ENCODE measurements around the gene CLEC16A.
"Not testable (repeated sequence)": the region's sequence is repeated elsewhere in the genome, so short reads cannot be mapped to it uniquely, and the experiment has no call there.

CLEC16A gene

DNA sequence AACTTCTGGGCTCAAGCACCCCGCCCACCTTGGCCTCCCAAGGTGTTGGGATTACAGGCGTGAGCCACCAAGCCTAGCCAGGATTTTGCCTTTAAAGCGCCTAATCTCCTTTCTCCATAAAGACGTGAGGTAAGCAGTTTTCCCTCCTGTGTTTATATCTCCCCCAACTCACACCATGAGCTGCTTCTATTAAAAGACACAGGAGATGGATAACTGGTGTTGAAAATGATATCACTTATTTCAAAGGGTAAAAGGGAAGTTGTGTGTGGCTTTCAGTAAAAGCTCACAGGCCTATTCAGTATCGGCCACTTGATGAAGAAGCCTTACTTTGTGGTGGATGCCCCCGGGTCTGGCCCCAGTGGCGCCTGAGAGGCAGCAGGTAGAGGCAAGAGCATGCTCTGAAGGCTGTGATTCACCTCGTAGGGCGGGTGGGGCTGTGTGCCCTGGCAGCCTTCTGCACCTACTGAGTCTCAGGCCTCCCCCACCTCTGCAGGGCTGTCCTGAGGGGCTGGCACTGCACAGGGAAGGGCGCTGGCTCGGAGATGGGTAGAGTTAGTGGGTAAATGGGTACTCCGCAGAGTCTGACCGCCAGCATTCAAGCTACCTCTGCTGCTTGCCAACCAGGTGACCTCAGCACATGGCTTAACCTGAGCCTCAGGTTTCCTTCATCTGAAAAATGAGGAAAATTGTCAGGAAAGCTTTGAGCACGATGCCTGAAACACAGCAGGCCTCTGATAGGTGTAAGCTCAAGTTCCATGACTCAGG, 146.8 kb downstream of the CLEC16A start:
- no peak for DNase-seq

- DNase-seq: no peak
Observed at GRCh38 chr16:11092788-11093571, 148.6 kb downstream of the CLEC16A start.

- no peak for DNase-seq
Observed at GRCh38 chr16:11093572-11094074, 149.3 kb downstream of the CLEC16A start.

DNA sequence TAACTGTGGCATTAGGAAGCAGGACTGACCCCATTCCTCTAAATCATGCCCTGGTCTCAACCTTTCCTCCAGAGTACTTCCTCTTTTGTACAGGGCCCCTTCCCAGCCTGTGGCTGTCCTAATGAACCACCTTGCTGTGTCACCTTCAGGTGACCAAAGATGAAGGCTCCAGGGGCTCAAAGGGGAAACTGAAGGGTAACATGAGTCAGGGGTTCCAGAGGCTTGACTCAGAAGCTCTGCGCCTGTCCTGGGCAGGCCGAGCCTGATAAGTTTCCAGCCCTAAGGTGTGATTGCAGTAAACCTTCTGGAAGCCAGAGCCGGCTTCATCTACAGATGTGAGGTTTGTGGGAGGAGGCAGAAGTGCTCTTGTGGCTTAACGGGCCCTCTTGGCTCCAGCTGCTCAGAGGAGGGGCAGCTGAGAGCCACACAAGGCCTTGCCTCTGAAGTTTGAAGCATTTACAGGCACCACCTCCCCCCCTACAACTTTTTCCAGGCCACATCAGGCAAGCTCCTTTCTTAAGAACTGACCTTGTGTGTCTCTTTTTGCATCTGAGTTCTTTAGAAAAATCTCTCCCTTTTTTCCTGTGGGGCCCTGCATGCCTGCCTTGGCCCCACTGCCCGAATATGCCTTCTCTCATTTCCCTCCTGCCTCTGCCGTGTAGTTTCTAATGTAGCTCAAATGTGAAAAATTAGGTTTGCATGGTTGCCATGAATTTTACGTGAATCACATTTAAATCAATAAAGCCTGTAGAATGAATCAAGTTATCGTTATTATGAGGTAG, 149.9 kb downstream of the CLEC16A start:
- peak in 1 of 2 donors; percentile 15 for DNase-seq

DNA sequence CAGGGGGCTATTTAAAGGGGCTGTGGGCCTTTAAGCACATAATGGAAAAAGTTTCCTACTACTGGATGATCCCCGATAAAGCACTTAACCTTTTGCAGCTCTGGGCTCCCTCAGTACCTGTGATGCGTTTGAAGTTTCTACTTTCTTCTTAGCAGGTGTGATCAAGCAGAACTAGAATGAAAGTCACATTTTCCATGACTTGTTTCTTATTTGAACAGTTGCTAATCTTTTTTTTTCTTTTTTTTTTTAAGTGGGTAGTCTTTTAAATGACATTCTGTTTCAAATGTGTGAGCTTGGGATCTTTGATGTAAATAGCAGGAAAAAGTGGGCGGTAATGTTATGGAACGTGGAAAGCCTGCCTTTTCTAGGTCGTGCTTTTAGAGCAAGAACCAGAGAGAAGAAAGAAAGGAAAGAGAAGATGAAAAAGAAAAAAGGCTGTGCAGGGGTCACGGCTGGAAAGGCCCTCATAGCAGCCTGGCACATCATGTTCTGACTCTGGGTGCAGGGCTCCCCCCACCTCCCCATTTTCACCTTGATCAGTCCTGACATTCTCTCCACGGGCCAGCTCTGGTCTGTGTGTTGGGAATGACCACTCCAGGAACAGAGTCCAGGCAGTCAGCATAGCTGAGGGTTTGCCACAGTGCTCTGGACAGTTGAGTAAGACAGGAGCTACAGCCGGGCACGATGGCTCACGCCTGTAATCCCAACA, 150.6 kb downstream of the CLEC16A start:
- DNase-seq: no peak

GRCh38 chr16:11095935-11096334, 151.6 kb downstream of the CLEC16A start:
- DNase-seq: no peak

- DNase-seq: no peak
Observed at GRCh38 chr16:11097094-11097786, 152.9 kb downstream of the CLEC16A start.

GRCh38 chr16:11097787-11098167, 153.4 kb downstream of the CLEC16A start:
- no peak for DNase-seq

DNA sequence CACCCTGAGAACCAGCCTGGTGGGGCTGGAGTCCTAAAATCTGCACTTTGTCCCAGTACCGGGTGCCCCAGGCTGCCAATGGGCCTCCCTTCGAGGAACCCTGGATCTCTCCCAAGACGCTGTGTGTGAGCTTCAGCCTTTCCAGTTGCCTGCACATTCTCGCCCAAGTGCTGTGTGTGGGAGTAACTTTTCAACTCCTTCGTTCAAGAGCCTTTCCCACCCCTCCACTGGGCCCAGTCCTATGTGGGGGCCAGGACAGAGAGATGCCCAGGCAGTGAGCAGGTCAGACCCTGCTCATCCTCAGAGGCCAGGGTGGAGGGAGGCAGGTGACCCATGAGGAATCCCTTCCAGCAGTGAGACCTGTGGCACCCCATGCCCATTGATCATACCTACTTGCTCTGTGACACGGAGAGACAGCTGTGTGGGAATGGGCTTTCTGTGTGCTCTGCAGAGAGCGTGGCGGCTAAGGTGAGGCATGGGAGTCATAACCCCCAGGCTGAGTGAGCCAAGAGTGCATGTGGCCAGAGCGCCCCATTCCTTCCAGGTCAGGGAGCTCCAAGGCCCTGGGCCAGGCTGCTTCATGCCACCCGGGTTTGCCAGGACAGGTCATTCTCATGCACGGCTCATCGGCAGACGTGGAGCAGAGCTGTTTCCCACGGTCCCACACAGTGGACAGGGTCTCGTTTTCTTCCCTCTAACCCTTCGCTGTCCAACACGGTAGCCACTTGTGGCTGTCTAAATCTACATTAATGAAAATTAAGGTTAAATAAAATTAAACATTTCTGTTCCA, 154.4 kb downstream of the CLEC16A start:
- no peak for DNase-seq

GRCh38 chr16:11099672-11100205, 155.4 kb downstream of the CLEC16A start:
- DNase-seq: no peak

GRCh38 chr16:11100239-11100750, 155.9 kb downstream of the CLEC16A start:
- DNase-seq: no peak

DNA sequence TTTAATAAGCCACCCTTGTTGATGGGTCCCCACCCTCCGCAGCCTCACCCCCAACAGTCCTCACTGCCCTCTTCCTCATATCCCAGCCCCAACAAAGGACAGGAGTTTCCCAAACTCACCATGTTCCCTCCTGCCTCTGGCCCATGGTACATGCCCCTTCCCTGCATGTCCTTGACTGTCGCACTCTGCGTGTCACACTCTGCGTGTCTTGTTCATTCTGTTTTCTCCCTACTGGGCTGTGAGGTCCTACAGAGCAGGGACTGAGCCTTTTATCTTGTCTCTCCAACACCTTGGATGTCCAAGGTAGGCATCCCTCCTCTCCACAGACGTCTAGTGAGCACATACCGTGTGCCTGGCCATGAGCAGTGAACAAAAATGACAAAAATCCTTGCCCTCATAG, 156.9 kb downstream of the CLEC16A start:
- DNase-seq: no peak

DNA sequence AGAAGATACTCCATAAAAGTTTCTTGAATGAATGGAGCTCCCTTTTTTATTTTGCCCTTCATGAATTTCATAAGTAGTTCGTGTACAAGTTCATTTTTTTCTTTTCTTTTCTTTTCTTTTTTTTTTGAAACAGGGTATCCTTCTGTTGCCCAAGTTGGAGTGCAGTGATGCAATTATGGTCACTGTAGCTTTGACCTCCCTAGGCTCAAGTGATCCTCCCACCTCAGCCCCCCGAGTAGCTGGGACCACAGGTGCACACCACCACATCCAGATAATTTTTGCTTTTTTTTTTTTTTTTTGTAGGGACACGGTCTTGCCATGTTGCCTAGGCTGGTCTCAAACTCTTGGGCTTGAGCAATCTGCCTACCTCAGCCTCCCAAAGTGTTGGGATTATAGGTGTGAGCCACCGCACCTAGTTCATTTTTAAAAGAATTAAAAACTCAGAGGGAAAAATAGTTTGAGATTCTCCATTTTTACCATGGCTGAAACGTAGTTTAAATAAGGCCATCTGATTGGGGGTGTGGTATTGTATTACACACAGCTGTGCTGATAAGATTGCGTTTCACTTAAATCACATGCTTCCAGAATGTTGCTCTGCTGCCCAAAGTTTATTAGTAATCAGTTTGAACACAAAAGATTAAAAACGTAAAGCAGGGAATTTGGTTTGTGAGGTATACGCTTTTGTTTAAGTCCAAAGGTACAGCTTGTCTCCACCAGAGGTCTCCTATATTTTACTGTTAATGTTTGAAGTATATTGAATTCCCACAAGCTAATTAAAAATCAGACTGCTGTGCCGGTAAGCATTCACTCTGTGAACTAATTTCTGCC, 157.5 kb downstream of the CLEC16A start:
- DNase-seq: no peak

- DNase-seq: no peak
Observed at GRCh38 chr16:11102523-11102898, 158.1 kb downstream of the CLEC16A start.

DNA sequence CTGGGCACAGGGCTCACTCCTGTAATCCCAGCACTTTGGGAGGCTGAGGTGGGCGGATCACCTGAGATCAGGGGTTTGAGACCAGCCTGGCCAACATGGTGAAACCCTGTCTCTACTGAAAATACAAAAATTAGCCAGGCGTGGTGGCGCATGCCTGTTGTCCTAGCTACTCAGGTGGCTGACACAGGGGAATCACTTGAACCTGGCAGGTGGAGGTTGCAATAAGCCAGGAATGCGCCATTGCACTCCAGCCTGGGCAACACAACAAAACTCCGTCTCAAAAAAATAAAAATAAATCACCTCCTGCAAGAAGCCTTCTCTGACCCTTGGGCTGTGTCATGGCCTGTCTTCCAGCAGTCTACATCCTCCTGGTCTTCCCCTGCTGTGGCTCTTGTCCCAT, 158.9 kb downstream of the CLEC16A start:
- DNase-seq: not testable (repeated sequence)

DNA sequence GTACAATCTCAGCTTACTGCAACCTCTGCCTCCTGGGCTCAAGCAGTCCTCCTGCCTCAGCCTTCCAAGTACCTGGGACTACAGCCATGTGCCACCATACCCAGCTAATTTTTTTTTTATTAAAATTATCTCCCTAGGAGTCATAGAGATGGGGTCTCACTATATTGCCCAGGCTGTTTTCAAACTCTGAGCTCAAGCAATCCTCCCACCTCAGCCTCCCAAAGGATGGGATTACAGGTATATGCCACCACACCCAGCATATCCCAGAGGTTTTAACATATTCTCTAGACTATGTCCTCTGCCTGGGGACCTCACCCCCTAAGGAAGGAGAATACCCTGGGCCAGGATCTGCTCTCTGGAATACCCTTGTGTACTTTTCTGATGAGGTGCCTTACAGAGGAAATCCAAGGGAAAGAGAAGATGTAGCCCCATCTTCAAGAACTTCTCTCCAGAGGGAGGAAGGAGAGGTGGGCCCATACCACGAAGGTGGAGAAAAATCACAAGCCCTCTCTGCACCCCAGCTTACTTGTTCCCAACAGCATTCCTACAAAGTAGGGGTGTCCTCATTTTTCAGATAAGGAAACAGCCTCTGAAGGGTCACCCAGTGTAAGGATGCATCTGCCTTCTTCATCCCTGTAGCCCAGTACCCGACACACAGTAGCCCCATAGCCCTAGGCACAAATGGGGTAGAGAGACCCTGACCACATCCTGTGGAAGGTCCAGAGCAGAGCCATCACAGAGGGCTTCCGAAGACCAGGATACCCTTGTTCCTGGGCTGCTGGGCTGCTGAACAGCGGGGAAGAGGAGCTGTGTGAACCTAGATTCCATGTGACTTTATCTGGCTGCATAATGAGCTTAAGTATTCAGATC, 160.0 kb downstream of the CLEC16A start:
- DNase-seq: no peak

DNA sequence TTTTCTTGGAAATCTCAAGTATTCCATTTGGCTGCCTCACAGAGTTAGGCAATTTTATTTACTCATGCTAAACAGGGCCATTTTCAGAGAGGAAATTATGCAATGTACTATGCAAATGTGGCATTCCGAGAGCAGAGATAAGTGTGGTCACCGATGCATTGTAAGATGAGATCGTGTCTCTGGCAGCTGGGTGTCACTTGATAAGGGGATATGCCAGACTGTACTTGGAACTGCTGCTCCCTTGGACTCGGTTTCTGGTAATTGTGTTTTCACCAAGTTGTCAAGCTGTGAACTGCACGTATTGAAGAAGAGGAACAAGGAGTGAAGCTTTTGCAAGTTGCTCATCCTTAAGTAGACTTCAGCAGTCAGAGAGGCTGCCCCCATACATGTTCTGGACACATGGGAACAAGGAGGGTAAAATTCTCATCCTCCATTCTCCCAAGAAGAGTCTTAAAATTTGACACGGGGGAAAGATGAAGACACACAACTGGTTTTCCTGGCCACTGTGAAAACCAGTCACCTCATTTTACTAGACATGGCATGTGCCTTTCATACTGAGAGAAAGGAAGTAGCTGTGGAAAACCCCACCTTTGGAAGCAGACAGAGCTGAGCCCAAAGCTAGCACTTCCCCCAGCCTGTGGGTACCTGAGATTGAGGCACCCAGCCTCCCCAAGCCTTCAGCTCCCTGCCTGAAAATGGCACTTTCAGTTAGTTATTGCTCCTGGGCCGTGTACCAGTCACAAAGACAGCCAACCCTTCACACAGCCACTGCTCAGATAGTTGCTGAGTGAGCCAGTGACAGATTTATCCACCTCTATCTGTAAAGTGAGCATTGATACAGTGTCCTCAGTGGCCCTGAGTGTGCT, 160.9 kb downstream of the CLEC16A start:
- DNase-seq: peak; percentile 22 to 34

DNA sequence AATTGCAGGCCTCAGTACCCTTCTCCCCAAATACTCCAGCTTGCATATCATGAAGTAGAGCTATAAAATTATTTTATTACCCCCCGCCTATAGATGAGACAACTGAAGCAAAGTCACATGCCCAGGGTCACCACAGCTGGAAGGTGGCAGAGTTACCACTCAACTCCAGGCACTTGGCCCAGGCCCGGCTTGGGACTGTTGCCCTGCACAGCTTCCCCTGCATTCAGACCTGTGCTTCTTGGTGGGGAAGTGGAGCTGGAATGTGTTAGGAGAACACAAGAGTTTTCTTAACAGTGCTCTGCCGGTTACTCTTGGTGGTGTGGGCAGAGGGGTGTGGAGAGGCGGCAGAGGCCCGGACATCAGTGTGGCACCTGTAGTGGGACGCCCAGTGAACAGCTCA, 162.4 kb downstream of the CLEC16A start:
- no peak for DNase-seq

All from CD4-positive, alpha-beta T cell treated with Interleukin-1 beta for 1 hour (primary cell).